ENCODE data around the gene CCDC24.
A peak's percentile ranks its signal among the peaks of the same experiment; 100 is the strongest.

CCDC24 gene

DNA sequence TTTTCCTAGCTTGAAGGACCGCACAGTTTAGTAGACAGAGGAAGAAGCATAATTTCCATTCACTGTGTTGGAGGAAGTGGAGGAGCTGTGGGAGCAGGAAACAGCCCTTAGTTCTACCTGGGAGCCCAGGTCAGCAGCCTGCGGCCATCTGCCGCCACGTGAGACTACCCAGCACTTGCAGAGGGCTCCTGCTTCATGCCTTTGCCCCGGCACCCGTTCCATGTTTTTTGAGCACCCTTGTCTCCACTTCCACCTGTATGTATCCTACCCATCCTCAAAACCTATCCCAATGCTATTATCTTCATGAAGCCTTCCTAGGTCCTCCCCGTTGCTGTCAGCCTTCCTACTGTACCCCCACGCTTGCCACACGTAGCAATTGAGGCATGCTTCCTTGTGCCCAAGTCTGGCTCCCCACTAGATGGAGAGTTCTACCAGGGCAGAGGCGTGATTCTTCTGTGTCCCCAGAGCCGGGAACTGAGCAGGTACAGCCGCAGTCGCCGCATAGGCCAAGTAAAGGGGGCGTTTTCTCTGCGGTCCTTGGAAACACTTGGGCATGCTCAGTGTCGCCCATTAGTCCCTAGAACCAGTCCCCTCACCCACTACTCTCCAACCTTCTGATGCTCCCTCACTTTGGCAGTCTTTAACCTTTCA is 38.0 kb downstream of the CCDC24 start:
- no peak for DNase-seq

DNA sequence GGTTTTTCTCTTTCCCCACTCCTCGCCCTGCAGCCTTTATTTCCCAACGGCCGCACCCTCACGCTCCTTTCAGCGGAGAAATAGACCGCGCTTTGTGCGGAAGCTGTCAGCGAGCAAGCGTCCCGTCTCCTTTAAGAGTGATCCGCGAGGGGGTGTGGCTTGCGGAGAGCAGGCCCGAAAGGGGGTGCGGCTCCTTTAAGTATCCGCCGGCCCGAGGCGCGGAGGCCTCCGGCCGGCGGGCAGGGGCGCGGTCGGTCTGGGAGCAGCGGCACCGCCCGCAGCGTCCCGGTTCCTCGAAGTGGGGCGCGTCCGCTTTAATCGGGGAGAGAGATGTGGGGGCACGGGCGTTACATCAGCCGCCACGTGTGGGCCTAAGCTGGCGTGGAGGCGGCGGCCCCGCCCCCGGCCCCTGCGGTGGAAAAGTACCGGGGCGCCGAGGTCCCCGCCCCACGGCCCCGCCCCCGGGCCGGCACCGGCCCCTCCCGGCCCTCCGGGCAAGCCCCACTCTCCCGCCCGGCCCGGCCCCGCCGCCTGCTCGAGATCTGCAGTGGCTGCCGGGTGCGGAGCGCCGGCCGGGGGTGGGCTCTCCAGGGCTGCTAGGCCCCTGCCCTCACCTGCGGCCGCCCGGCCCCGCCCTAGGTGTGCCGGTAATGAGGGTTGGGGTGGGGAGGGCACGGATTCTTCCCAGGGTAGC is 38.7 kb downstream of the CCDC24 start:
- DNase-seq = peak; percentile 80

DNA sequence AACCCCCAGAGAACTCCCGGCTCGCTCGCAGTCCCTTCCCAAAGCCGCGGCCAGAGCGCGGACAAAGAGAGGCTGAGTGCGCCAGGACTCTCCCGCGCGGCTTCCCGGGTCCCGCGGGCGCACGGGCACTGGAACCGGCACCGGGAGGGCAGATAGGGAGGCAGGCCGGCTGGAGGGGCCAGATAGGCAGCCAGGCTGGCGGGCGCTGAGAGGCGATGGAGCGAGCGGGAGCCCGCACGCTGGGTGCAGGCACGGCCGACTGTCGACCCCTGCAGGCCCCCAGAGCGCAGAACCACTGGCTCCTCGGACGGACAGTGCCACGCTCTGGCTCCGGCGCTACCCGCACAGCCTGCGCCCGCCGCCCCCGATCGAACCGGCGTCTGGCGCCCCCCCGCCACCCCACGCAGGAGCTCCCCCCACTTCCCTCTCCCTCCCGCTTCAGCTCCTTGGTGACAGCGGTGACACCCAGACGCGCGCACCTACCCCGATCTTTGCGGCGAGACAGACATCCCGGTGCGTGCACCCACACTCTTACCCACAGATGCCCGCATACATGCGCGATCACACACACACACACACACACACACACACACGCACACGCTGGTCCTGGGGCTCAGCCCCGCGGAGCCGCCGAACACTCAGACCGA is 39.3 kb downstream of the CCDC24 start:
- DNase-seq = no peak

DNA sequence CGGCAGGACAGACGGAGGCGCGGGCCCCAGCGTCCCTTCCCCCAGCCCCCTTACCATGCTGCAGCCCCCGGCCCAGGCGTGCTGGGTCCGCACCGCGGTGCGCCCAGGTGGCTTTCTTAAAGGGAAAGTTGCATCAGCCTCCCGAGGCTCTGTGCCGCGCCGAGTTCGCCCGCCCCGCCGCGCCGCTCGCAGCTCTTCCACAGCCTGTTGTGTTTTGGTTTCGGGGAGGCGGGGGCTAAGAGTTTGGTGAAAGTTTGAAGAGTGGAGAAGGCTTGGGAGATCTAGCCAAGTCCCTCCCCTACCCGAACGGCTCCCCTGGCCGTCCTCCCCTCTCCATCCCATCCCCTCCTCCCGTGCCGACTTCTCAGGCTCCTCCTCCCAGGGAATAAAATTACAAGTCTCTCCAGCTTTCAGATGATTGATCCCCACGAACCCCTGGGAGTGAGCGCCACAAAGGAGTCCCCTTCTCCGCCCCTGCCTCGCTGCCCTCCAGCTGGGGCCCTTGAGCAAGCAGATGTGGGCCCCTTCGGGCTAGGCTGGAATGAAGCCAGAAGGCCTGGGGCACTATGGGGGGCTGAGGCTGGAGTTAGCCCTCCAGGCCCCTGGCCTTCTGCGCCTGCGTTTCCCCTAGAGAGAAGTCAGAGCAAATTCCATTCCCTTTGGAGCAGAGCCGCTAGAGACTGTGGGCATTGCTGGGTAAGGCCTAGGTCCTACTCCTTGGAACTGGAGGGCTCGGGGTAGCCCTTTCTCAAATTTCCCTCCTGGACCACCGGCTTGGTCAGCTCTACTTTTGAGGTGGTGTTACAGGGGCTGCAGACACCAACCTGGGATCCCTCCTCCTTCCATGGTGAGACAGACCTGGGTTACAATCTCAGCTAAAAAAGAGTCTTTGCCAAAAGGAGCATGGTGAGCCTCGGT is 40.1 kb downstream of the CCDC24 start, which contains the start of gene SLC6A9:
Gene SLC6A9 (minus strand): TSS at position 211 of the 918 bp plus-strand sequence. CDS start 7,185 bp downstream, outside the sequence.
- DNase-seq = peak; percentile 28

DNA sequence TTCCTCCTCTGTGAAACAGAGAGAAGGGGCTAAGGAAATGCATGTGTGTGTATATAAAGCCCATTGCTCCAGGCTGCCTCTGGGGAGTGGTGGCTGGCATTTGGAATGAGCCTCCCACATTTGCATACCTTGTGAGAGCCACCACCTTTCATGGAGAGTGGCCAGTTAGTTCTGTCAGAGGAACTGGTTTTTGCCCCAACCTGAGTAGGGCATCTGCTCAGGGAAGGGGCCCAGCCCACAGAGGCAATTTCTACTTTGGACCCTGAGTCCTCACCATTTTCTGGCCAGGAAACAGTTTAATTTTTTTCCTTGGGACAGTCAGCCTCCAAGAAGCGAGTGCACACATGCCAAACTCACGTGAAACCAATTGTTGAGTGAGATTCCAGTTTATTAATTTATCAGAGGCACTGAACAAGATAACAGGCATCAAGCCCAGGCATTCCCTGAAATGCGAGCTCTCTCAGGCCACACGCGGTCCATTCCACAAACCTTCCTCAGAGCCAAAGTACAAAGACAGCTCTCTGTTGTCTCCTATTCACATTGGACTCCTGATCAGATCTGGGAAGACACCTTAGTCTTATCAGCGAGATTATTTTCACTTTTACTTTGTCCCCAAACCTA is 40.9 kb downstream of the CCDC24 start:
- DNase-seq = no peak

DNA sequence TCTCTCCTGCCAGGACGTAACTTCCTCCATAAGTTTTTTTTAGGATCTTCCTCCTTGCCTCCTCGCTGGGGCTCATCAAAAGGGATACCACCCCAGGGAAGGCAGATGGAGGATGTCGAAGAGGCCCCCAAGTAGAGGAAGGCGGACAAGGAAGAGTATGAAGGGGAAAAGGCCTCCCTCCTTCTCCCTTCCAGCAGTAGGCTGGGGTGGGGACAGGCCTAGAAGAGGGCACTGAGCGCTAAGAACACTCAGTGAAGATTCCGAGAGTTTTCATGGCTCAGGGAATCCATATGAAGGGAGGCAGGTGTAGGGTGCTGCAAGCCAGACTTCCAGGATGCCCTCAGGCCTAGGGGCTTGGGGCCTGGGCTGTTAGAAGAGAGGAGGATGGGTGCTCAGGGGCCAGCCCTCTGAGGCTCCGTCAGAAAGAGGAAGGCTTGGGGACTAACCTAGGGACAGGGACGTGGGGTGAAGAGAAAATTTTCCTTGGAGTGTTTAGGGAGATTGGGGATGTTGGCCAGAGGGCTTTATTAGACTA is 41.7 kb downstream of the CCDC24 start:
- DNase-seq = no peak

DNA sequence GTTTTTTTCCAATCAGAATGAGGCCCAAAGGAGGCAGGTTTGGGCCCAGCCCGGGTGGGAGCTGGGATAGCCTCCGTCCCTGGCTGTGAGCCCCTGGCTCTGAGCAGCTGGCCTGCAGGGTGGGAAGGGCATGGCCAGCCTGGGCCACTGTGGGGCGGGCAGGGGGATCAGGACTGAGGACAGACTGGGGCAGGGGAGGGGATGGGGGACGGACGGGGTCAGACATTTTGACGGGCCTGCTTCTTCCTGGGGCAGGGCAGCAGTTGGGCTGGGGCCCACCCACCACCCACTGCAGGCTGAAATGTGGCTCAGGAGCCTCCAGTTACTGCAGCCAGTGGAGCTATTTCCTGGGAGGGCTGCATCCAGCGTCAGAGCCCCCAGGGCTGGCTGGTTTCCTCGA is 42.4 kb downstream of the CCDC24 start:
- no peak for DNase-seq

DNA sequence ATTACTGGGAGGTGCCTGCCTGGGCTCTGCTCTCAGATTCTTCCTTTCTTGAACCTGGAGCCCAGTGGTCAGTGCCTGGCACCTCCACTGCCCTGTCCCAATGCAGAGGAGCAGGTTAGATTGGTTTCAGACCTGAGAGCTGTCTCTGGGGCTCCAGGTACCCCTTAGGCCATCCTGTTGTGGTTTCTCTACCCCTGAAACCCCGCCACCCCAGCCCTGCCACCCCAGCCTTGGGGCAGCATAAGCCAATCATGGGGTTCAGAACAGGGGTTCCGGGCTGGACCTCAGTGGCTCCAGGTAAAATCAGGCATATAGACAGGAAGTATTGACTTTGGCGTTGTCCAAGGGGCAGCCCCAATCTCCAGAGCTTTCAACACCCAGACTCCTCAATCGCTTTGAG is 43.0 kb downstream of the CCDC24 start:
- DNase-seq = no peak

DNA sequence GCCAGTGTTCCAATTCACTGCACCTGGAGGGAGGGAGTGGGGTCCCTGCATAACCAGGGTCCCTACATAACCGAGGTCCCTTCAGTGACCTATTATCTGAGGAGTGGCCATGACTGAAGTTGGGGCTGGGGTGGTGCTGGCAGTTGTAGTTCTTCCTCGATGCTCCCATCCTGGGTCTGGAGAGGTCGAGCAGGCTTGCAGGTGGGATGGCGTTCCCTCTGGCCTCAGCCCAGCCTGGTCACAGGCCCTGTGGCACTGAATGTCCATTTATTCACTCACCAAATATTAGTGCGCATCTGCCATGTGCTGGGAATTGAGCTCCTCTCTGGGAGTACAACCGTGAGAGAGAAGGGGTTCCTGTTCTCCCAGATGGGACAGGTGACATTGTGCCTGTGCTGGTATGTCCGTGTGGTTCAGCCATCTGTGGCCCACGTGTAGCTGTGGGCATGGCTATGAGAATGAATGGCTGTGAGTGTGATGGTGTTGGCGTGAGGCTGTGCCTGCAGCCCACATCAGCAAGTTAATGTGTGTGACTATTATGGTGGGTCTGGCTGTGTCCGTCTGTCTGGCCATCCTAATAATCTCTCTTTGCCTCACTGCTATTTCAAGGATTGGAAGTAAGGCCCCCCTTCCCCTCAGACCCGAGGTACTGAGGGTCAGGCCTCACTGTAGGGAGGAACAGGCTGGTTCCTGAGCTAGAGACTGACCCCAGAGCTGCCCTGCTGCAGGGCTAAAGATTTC is 43.7 kb downstream of the CCDC24 start:
- DNase-seq = no peak

DNA sequence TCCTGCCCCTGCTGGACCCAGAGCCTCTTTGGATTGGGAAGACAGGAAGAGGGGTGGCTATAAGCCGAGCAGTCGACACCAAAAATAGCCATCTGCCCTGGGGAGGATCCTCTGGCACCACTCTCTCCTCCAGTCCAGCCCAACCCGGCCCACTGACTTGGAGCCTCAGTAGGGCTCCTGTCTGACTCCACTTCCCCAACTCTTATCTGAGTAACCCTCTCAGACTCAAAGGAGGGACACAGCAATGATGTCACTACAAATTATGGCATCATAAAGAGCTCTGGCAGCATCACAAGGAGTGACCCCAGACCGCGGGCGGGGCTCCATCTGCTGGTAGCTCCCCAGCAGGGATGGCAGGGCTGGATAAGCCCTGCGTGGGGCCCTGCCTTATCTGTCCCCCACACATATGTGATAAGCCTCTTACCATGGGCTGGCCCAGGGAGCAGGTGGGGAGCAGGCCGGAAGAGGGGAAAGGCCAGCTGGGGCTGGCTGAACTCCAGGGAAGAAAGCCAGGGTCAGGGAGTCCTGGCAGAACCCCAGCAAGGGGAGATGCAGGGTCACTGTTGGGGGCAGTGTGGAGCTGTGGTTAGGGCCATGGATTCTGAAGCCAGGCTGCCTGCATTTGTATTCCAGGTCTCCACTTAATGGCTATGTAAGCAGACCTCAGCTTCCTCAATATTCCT is 44.5 kb downstream of the CCDC24 start:
- no peak for DNase-seq

DNA sequence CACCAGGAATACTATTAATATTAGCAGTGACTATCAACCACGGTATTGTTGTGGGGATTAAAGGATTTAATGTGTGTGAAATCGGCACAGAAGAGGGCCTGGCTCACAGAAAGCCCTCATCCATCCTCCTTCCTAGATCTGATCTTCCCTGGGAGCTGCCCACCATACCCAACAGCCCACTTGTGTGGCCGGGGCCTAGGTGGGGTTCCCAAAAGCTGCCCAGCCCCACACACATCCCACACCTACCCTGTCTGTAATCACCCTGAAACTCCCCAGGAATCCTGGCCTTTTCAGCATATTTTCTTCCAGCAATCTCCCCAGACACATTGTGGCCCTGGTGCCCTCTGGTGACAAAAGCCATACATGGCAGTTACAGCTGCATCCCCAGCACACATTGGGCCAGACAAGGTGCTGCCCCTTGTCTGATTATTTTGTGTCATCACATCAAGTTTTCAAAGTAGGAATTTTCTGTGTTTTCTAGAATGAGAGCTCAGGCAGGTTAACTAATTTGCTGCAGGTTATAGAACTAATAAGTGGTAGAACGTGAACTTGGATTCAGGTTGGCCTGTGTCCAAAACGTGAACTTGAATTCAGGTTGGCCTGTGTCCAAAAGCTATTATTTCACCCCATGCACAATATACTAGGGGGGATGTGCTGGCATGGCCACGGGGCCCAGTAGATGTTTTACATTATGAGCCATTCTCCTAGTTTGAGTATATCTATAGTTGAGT is 45.2 kb downstream of the CCDC24 start:
- peak; percentile 37 for DNase-seq

DNA sequence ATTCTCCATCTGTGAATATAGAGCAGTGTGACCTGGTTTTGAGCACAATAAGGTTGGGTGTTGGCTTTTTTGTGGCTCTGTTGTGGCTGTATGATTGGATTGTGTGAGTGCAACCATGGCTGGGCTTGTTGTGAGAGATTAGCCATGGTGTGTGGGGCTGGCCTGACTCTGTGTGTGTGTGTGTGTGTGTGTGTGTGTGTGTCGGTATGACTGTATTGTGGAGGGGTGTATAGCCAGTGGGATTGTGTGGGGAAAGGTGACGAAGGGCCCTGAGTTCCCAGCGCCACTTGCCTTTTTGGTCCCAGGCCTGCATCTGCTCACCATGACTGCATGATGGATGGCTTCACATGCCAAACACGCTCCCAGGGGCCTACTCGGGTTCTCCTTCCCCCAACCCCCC is 45.8 kb downstream of the CCDC24 start:
- no peak for DNase-seq

DNA sequence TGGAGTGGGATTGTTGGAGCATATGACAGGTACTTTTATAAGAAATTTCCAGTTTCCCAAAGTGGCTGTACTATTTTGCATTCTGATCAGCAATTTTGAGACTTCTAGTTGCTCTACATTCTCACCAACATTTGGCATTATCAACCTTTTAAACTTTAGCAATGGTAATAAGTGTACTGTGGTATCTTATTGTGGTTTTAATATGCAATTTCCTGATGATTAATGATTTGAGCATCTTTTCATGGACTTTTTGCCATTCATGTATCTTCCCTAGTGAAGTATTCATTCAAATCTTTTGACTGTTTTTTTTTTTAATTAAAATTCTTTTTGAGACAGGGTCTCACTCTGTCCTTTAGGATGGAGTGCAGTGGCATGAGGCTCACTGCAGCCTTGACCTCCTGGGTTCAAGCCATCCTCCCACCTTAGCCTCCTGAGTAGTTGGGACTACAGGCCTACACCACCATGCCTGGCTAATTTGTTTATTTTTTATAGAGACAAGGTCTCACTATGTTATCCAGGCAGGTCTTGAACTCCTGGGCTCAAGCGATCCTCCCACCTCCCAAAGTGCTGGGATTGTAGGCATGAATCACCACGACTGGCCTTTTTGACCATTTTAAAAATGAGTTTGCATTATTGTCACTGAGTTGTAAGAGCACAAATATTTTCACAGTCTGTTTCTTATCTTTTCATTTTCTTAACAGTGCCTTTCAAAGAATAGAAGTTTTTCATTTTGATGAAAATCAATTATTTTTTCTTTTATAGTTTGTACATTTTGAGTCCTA is 47.7 kb downstream of the CCDC24 start:
- DNase-seq = no peak

DNA sequence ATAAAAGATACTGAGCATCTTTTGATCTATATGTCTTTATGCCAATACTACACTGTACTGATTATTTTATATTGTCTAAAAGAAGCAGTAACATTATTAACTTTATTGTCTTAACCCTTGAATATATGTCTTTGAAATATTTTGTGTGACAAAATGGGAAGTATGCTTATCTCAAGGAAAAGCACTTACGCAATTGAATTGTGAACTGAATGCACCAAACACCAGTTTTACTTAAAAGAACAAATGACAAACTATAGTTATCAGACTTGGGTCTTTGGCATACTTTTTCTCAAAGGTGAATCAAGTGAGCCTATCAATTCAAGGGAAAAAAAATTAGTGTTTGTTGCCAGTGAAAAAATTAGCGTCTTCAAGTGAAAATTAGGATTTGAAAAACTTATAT is 49.0 kb downstream of the CCDC24 start:
- DNase-seq = no peak

DNA sequence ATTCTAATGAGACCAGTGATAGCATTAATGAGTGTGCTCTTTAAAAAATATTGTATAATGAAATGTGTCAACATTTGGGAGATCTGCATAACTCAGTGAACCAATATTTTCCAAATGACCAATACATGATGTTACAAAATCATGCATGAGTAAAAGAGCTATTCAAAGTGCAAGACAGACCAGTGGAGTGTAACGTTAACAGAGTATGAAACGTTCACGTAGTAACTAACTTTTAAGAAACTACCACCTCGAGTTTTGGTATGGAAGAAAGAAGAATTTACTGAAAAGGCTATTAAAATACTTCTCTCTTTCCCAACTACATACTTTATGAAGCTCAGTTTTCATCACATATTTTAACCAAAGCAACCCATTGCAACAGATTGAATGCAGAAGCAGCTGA is 49.4 kb downstream of the CCDC24 start:
- DNase-seq = no peak

DNA sequence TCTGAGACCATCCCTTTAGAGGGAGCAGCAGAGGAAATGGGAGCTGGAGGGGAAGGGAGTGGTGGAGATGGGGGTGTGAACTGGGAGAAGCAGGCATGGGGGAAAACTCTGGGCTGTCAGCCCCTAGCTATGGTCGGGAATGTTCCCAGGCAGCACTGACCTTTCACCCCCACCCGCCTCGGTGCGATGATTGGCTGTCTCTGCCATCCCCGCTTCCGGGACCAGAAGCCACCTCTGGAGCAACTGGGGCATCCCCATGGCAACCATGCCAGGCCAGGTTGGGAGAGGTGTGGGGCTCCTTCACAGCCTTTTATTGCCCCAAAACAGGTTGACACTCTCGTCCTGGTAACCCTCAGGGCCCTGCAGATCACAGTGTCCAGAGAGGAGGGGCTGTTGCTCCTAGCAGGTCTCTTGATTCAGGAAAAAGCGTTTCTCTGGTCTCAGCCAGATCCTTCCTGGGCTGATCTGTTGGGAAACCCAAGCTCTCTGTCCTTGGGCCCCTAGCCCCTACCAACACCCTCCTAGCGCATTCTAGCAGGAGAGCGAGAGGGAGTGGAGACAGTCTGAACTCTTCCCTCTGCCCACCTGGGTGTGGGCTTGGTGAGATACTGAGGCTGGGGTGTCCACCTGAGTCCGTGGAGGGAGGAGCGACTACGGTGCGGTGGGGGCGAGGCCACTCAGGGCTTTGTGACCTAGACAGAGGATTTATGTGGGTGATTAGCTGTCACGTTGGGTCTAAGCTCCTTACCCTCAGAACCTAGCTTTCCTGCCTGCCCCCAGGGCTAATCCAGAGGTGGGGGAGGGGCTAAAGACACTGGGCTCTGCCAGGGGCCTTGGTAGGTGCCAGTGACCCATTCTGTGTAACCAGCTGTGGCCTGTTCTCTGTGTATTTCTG is 52.0 kb downstream of the CCDC24 start:
- DNase-seq = no peak

DNA sequence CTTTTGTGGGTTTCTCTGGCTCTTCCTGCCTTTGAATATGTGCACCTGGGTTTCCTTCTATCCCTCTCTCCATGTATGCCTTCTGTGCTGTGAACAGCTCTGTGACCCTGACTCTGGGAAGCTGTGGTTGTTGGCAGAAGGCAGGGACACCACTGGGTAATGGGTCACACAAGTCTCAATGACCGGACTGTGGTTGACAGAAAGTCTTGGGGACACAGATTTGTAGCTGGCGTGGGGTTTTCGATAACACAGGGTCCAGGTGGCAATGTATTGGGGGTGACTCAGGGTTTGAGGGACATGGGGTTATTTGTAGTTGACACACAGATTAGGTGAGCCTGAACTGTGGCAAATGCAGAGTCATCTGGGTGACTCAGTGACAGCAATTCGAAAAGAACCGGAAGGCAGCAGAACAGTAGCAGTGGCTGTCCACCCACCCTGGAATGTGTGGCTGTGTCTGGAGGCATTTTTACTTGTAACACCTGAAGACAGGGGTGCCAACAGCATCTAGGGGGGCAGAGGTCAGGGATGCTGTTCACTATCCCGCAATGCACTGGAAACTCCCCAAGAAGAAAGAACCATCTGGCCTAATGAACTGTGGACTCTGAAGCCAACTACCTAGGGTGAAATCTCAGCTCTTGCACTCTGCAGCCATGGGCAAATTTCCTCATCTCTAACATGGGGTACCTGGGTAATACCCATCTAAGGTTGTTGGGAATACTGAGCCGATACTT is 52.8 kb downstream of the CCDC24 start:
- no peak for DNase-seq

DNA sequence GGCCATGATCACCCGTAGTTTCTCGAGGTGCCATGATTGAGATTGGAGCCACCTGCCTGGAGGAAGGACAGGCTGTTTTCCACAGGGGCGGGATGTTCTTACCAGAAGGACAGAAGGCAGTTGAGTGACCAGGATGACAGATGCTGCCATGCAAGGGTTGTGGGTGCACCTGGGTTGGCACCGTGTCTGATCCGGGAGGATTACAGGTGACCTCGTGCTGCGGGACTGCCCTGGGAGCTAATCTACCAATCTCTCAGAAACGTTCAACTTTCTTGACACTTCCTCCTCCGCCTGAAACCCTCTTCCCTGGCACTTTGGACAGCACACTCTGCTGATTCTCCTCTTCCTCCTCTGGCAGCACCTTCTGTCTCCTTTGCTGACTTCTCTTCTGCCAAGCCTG is 53.7 kb downstream of the CCDC24 start:
- no peak for DNase-seq

All from NCI-H1048 (cell line).